Measurements from ENCODE around the gene HSPB2.
"Not testable (repeated sequence)": the region's sequence is repeated elsewhere in the genome, so short reads cannot be mapped to it uniquely, and the experiment has no call there.

Gene HSPB2

GRCh38 chr11:111912535-111912934, at the start of gene HSPB2:
Gene HSPB2 (plus strand): TSS chr11:111912734. CDS start chr11:111912830, 96 bp downstream.
- DNase-seq (ENCODE audit: low read depth in 2 of 2): no peak

- DNase-seq (ENCODE audit: low read depth in 2 of 2): no peak
Observed at GRCh38 chr11:111870113-111870512, 42.4 kb upstream of the HSPB2 start.

GRCh38 chr11:111870522-111870885, 42.0 kb upstream of the HSPB2 start:
- no peak for DNase-seq (ENCODE audit: low read depth in 2 of 2)

- peak; percentile 91 to 93 for DNase-seq (ENCODE audit: low read depth in 2 of 2)
Observed at GRCh38 chr11:111870886-111871692, 41.4 kb upstream of the HSPB2 start, which contains the start of gene ALG9. Gene ALG9 (minus strand): TSS chr11:111871581. CDS start chr11:111871482, 99 bp downstream.

- DNase-seq (ENCODE audit: low read depth in 2 of 2): no peak
Observed at GRCh38 chr11:111871693-111872161, 40.8 kb upstream of the HSPB2 start.

- no peak for DNase-seq (ENCODE audit: low read depth in 2 of 2)
Observed at GRCh38 chr11:111878385-111878848, 34.1 kb upstream of the HSPB2 start.

GRCh38 chr11:111878849-111879636, 33.5 kb upstream of the HSPB2 start, which contains the start of the genes CFAP68 and FDXACB1:
Gene CFAP68 (plus strand): TSS chr11:111879541. CDS start chr11:111879561, 20 bp downstream.
Gene FDXACB1 (minus strand): TSS chr11:111879165. CDS start chr11:111879132, 33 bp downstream.
- DNase-seq (ENCODE audit: low read depth in 2 of 2): peak; percentile 86 to 88

GRCh38 chr11:111879637-111879960, 32.9 kb upstream of the HSPB2 start:
- no peak for DNase-seq (ENCODE audit: low read depth in 2 of 2)

- no peak for DNase-seq (ENCODE audit: low read depth in 2 of 2)
Observed at GRCh38 chr11:111882202-111882601, 30.3 kb upstream of the HSPB2 start.

GRCh38 chr11:111885053-111885452, 27.5 kb upstream of the HSPB2 start:
- not testable (repeated sequence) for DNase-seq (ENCODE audit: low read depth in 2 of 2)

- DNase-seq (ENCODE audit: low read depth in 2 of 2): no peak
Observed at GRCh38 chr11:111886032-111886431, 26.5 kb upstream of the HSPB2 start.

GRCh38 chr11:111886844-111887243, 25.7 kb upstream of the HSPB2 start:
- no peak for DNase-seq (ENCODE audit: low read depth in 2 of 2)

- no peak for DNase-seq (ENCODE audit: low read depth in 2 of 2)
Observed at GRCh38 chr11:111905411-111905810, 7.1 kb upstream of the HSPB2 start.

- DNase-seq (ENCODE audit: low read depth in 2 of 2): no peak
Observed at GRCh38 chr11:111906680-111907079, 5.9 kb upstream of the HSPB2 start.

- no peak for DNase-seq (ENCODE audit: low read depth in 2 of 2)
Observed at GRCh38 chr11:111908639-111909305, 3.8 kb upstream of the HSPB2 start.

- no peak for DNase-seq (ENCODE audit: low read depth in 2 of 2)
Observed at GRCh38 chr11:111909378-111909777, 3.2 kb upstream of the HSPB2 start.

- no peak for DNase-seq (ENCODE audit: low read depth in 2 of 2)
Observed at GRCh38 chr11:111910676-111911562, 1.6 kb upstream of the HSPB2 start.

GRCh38 chr11:111911563-111912401, 752 bp upstream of the HSPB2 start, which contains the start of gene CRYAB:
Gene CRYAB (minus strand): TSS chr11:111911770. CDS start chr11:111911724, 46 bp downstream.
- no peak for DNase-seq (ENCODE audit: low read depth in 2 of 2)

- DNase-seq (ENCODE audit: low read depth in 2 of 2): no peak
Observed at GRCh38 chr11:111913031-111913861, 712 bp downstream of the HSPB2 start.
